Tibial artery (tissue), 4 donors: ENCODE results near the gene RXYLT1.

Source experiments
- DNase-seq, 2 donors: peaks; one replicate each; pipeline ENCODE4 v3.0.0-alpha.2; 2019
- H3K27ac ChIP-seq, 2 donors: fragments of 200-600 bp; sonication (generic) in 1 of 2; 1 replicate in 1 of 2; 2 replicates in 1 of 2; pipeline ENCODE4 v1.5.1; 2018 to 2019; ENCODE audit warnings: mild to moderate bottlenecking in 1 of 2
- H3K27me3 ChIP-seq, 2 donors: fragments of 200-600 bp; sonication (generic) in 1 of 2; one replicate each; pipeline versions ENCODE4 v1.5.1 to v1.6.0; 2016 to 2019
- H3K36me3 ChIP-seq, 3 donors: fragments of 200-600 bp; sonication (generic) in 2 of 3; one replicate each; pipeline ENCODE4 v1.5.1; 2016 to 2019; ENCODE audit warnings: mild to moderate bottlenecking in 2 of 3
- H3K4me1 ChIP-seq, 4 donors: fragments of 200-600 bp; sonication (generic) in 2 of 4; 1 replicate in 3 of 4; 2 replicates in 1 of 4; pipeline ENCODE4 v1.5.1; 2016 to 2019
- H3K4me3 ChIP-seq, 2 donors: fragments of 200-600 bp; sonication (generic) in 1 of 2; 1 replicate in 1 of 2; 2 replicates in 1 of 2; pipeline ENCODE4 v1.5.1; 2018 to 2019; ENCODE audit warnings: mild to moderate bottlenecking in 2 of 2
- H3K9me3 ChIP-seq, 3 donors: fragments of 200-600 bp; sonication (generic) in 1 of 3; one replicate each; pipeline ENCODE4 v1.5.1; 2016 to 2019
- CTCF ChIP-seq, 2 experiments: fragments of 200-600 bp in 1 of 2; fragments of 450-650 bp in 1 of 2; IDR thresholded peaks; one replicate each; pipeline ENCODE4 v1.5.1; 2017 to 2019; ENCODE audit warnings: antibody characterized with exemption in 2 of 2, mild to moderate bottlenecking in 1 of 2, moderate library complexity in 1 of 2
- intact Hi-C: fragments of 100-400 bp; cut with DNase I; formaldehyde crosslinking; loops from one replicate; pipeline ENCODE4 v1.15.0; 2023; ENCODE audit warnings: low total_unique reads

Gene RXYLT1

GRCh38 chr12:63845726-63846125, 66.0 kb downstream of the RXYLT1 start:
- Histone ChIP-seq H3K9me3 (no peaks in the 10 kb centered on the region), H3K4me3 (peak overlapping the region; percentile 91 to 93), H3K27ac (no peak overlapping the region), H3K4me1 (peaks cover 0 to 32% (median 9%) of the 10 kb centered on the region in 4 donors), H3K27me3 (no peaks in the 10 kb centered on the region), H3K36me3 (no peaks in the 10 kb centered on the region)
- DNase-seq = no peak
- TF ChIP-seq CTCF (IDR thresholded peaks at IDR 0.05) = no peak
- intact Hi-C loops = loop anchor here (10.0 kb wide), 2 partner anchors 239 to 539 kb away; no protein-coding TSS in a partner anchor

GRCh38 chr12:63846238-63846967, 66.7 kb downstream of the RXYLT1 start:
- no peak for TF ChIP-seq CTCF (IDR thresholded peaks at IDR 0.05)
- H3K27ac ChIP-seq = no peak overlapping the region
- H3K4me3 ChIP-seq = peak overlapping the region in 1 of 2 donors; percentile 91
- peaks cover 0 to 32% (median 9%) of the 10 kb centered on the region in 4 donors for H3K4me1 ChIP-seq
- H3K36me3 ChIP-seq = no peaks in the 10 kb centered on the region
- no peaks in the 10 kb centered on the region for H3K9me3 ChIP-seq
- DNase-seq = no peak
- H3K27me3 ChIP-seq = no peaks in the 10 kb centered on the region
- intact Hi-C loops = loop anchor here (10.0 kb wide), 2 partner anchors 238 to 538 kb away; no protein-coding TSS in a partner anchor

- no peak for TF ChIP-seq CTCF (IDR thresholded peaks at IDR 0.05)
- H3K4me3 ChIP-seq = no peak overlapping the region
- no peaks in the 10 kb centered on the region for H3K27me3 ChIP-seq
- H3K36me3 ChIP-seq = no peaks in the 10 kb centered on the region
- intact Hi-C loops = loop anchor here (10.0 kb wide), 2 partner anchors 236 to 536 kb away; no protein-coding TSS in a partner anchor
- H3K9me3 ChIP-seq = no peaks in the 10 kb centered on the region
- DNase-seq = no peak
- H3K27ac ChIP-seq = no peak overlapping the region
- H3K4me1 ChIP-seq = peaks cover 0 to 26% (median 9%) of the 10 kb centered on the region in 4 donors
These were observed 68.7 kb downstream of the RXYLT1 start for GRCh38 chr12:63848450-63848849.

- intact Hi-C loops = loop anchor here (10.0 kb wide), 2 partner anchors 236 to 536 kb away; no protein-coding TSS in a partner anchor
- peaks cover 0 to 26% (median 9%) of the 10 kb centered on the region in 4 donors for H3K4me1 ChIP-seq
- no peaks in the 10 kb centered on the region for H3K36me3 ChIP-seq
- no peak for DNase-seq
- no peaks in the 10 kb centered on the region for H3K9me3 ChIP-seq
- no peak overlapping the region for H3K27ac ChIP-seq
- H3K4me3 ChIP-seq = no peak overlapping the region
- no peak for TF ChIP-seq CTCF (IDR thresholded peaks at IDR 0.05)
- no peaks in the 10 kb centered on the region for H3K27me3 ChIP-seq
These were observed 69.5 kb downstream of the RXYLT1 start for GRCh38 chr12:63849106-63849620.

- H3K27me3 ChIP-seq = no peaks in the 10 kb centered on the region
- H3K27ac ChIP-seq = no peak overlapping the region
- peaks cover 0 to 26% (median 9%) of the 10 kb centered on the region in 4 donors for H3K4me1 ChIP-seq
- no peak for DNase-seq
- no peak overlapping the region for H3K4me3 ChIP-seq
- intact Hi-C loops = loop anchor here (10.0 kb wide), 2 partner anchors 235 to 535 kb away; no protein-coding TSS in a partner anchor
- no peaks in the 10 kb centered on the region for H3K36me3 ChIP-seq
- no peaks in the 10 kb centered on the region for H3K9me3 ChIP-seq
- no peak for TF ChIP-seq CTCF (IDR thresholded peaks at IDR 0.05)
These were observed 69.9 kb downstream of the RXYLT1 start for GRCh38 chr12:63849641-63850040.
